ENCODE measurements around the gene DDX56.

DDX56 gene

DNA sequence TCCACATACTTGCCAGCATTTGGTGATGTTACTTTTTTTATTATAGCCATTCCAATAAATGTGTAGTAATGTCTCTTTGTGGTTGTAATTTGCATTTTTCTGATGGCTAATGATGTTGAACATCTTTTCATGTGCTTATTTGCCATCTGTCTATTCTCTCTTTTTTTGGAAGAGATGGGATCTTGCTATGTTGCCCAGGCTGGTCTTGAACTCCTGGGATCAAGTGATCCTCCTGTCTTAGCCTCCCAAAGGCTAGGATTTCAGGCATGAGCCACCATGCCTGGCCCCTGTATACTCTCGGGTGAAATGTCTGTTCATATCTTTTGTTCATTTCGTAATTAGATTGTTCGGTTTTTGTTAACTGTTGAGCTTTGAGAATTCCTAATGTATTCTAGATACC is 36.1 kb upstream of the DDX56 start:
- DNase-seq (ENCODE audit: extremely low read depth, insufficient read length): no peak
- TF ChIP-seq, protein P1, sequence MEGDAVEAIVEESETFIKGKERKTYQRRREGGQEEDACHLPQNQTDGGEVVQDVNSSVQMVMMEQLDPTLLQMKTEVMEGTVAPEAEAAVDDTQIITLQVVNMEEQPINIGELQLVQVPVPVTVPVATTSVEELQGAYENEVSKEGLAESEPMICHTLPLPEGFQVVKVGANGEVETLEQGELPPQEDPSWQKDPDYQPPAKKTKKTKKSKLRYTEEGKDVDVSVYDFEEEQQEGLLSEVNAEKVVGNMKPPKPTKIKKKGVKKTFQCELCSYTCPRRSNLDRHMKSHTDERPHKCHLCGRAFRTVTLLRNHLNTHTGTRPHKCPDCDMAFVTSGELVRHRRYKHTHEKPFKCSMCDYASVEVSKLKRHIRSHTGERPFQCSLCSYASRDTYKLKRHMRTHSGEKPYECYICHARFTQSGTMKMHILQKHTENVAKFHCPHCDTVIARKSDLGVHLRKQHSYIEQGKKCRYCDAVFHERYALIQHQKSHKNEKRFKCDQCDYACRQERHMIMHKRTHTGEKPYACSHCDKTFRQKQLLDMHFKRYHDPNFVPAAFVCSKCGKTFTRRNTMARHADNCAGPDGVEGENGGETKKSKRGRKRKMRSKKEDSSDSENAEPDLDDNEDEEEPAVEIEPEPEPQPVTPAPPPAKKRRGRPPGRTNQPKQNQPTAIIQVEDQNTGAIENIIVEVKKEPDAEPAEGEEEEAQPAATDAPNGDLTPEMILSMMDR (IDR thresholded peaks at IDR 0.05; ENCODE audit: insufficient read depth, low read length, poor library complexity, severe bottlenecking): no peak
- no peak overlapping the region for H3K4me3 ChIP-seq (replicated peaks; ENCODE audit: low read depth, low read length)
- H3K27me3 ChIP-seq (replicated peaks; ENCODE audit: control insufficient read depth, insufficient read depth, low read length): no peaks in the 10 kb centered on the region
- no peaks in the 10 kb centered on the region for H3K36me3 ChIP-seq (ENCODE audit: control insufficient read depth, insufficient read depth, low read length)

DNA sequence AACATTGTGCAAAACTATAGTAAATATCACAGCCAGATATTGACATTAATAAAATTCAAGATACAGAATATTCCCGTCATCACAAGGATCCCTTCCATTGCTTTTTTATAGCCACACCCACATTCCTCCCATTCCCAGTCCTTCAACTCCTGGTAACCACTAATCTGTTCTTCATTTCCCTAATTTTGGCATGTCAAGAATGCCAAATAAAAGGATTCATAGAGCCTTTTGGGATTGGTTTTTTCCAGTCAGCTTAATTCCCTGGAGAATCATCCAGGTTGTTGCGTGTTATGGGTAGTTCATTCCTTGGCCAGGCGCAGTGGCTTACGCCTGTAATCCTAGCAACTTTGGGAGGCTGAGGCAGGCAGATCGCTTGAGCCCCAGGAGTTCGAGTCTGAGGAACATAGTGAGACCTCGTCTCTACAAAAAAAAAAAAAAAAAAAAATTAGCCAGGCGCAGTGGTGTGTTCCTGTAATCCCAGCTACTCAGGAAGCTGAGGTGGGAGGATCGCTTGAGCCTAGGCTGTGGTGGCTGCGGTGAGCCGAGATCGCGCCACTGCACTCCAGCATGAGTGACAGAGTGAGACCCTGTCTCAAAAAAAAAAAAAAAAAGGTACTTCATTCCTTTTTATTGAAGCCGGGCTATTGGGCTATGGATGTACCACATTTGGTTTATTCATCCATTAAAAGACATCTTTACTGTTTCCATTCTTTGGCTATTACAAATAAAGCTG is 35.4 kb upstream of the DDX56 start:
- TF ChIP-seq, protein P1 (IDR thresholded peaks at IDR 0.05; ENCODE audit: insufficient read depth, low read length, poor library complexity, severe bottlenecking): no peak
- no peak for DNase-seq (ENCODE audit: extremely low read depth, insufficient read length)
- H3K27me3 ChIP-seq (replicated peaks; ENCODE audit: control insufficient read depth, insufficient read depth, low read length): no peaks in the 10 kb centered on the region
- H3K36me3 ChIP-seq (ENCODE audit: control insufficient read depth, insufficient read depth, low read length): no peaks in the 10 kb centered on the region
- no peak overlapping the region for H3K4me3 ChIP-seq (replicated peaks; ENCODE audit: low read depth, low read length)

DNA sequence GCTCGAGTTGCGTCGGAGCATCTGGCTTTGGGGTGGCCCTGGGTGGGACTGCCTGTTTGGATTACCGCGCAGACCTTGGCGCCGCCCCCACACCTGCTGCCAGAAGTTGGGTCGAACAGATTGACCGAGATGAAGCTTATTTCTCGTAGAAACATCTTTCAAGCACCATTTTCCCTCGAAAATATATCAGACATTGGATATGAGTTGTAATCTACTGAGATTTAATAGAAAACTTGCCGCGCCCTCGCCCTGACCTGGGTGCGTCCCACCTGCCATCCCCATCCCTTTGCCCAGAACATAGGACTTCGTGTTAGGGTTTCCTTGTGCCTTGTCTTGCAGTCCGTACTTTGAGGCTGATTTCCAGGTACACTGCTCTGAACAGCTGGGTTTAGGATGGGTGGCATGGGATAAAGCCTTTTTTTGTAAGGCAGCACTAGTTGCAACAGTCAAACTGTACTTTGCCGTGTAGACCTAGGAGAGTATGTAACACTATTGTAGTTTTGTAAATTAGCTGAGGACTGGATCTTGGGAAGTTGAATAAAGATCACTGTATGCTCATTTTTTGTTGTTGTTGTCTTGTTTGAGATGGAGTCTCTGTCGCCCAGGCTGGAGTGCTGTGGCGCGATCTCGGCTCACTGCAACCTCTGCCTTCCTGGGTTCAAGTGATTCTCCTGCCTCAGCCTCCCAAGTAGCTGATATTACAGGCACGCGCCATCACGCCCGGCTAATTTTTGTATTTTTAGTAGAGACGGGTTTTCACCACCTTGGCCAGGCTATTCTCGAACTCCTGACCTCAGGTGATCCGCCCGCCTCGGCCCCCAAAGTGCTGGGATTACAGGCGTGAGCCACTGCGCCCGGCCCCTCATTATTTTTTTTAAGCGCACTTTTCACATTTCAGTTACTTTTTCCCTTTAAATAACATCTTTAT is 33.7 kb upstream of the DDX56 start:
- DNase-seq (ENCODE audit: extremely low read depth, insufficient read length): no peak
- H3K27me3 ChIP-seq (replicated peaks; ENCODE audit: control insufficient read depth, insufficient read depth, low read length): no peaks in the 10 kb centered on the region

DNA sequence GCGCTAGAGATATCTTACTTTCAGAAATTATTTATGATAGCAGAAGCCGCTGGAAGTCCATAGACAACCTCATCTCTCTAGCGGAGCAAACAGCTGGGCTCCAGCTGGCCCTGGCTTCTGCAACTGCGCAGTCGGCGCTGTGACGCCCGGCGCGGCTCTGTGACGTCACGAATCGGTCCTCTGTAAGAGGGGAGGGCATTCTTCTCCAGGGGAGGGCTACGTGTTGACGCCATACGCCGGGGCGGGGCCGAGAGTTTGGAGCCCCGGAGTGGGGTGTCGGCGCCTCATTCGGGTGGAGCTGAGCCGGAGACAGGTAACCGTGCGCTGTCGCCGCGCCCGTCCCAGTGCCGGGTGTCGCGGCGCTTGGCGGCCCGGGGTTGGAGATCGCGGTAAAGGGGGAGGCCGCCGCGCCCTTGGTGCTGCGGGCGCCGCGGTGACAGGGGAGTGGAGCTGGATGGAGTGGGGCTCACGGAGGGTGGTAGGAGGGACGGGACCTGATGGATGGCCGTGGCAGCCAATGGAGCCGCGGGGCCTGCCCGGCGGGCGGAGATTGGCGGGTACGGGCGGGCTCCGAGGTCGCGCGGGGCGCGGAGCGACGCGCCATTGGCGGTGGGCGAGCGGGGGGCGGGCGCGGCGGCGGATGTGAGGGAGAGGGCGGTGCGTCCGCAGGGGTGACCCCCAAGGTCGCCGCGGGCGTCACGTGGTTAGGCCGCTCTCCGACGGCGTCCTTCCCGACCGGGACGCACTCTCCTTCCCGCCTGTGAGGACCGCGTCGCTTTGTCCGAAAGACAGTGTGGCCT is 32.8 kb upstream of the DDX56 start, which contains the start of gene OGDH:
Gene OGDH, plus strand, starts transcription at position 287 of the 800 bp plus-strand sequence. CDS start 17,717 bp downstream, outside the sequence.
- Histone ChIP-seq H3K27me3 (replicated peaks; ENCODE audit: control insufficient read depth, insufficient read depth, low read length) (no peaks in the 10 kb centered on the region), H3K4me3 (replicated peaks; ENCODE audit: low read depth, low read length) (peak within 1 kb of the TSS; percentile 99), H3K36me3 (ENCODE audit: control insufficient read depth, insufficient read depth, low read length) (no peaks in the 10 kb centered on the region)
- DNase-seq (ENCODE audit: extremely low read depth, insufficient read length): peak; percentile 99
- TF ChIP-seq, protein P1 (IDR thresholded peaks at IDR 0.05; ENCODE audit: insufficient read depth, low read length, poor library complexity, severe bottlenecking): no peak

More for the DNA sequence above, 33.7 kb upstream of the DDX56 start:
- Histone ChIP-seq H3K36me3 (ENCODE audit: control insufficient read depth, insufficient read depth, low read length) (no peaks in the 10 kb centered on the region), H3K4me3 (replicated peaks; ENCODE audit: low read depth, low read length) (peak overlapping the region; percentile 99)
- TF ChIP-seq, protein P1 (IDR thresholded peaks at IDR 0.05; ENCODE audit: insufficient read depth, low read length, poor library complexity, severe bottlenecking): no peak

DNA sequence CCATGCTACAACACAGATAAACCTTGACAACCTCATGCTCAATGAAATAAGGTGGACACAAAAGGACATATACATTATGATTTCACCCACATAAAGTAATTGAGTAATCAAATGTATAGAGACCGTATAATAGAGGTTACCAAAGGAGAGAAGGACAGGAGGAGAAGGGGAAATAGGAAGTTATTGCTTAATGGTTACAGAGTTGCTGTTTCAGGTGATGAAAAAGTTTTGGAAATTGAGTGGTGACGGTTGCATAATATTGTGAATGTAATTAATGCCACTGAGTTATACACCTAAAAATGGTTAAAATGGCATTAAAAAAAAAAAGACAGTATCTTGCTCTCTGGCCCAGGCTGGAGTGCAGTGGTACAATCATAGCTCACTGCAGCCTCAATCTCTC is 31.2 kb upstream of the DDX56 start:
- Histone ChIP-seq H3K36me3 (ENCODE audit: control insufficient read depth, insufficient read depth, low read length) (no peaks in the 10 kb centered on the region), H3K4me3 (replicated peaks; ENCODE audit: low read depth, low read length) (no peak overlapping the region), H3K27me3 (replicated peaks; ENCODE audit: control insufficient read depth, insufficient read depth, low read length) (no peaks in the 10 kb centered on the region)
- no peak for DNase-seq (ENCODE audit: extremely low read depth, insufficient read length)
- TF ChIP-seq, protein P1 (IDR thresholded peaks at IDR 0.05; ENCODE audit: insufficient read depth, low read length, poor library complexity, severe bottlenecking): no peak
